ENCODE results near the gene CCDC124. TPM values are rescaled to one million over a fixed set of nuclear protein-coding genes. Genes with fewer than 3 reads are reported as not detected.

The CCDC124 gene
- polyA plus RNA-seq, 3 donors = 29.7 to 66.3 (median 29.7) TPM

- peaks cover 19 to 29% of the 10 kb centered on the region in 2 donors for H3K36me3 ChIP-seq (replicated peaks in 1 of 2; ENCODE audit: control insufficient read depth in 1 of 2, insufficient read depth in 2 of 2, low read length in 2 of 2)
Observed at GRCh38 chr19:17943274-17944221, 10.7 kb downstream of the CCDC124 start.

More at GRCh38 chr19:17943274-17944221, 10.7 kb downstream of the CCDC124 start:
- H3K27ac ChIP-seq (ENCODE audit: low read depth in 1 of 2, low read length in 2 of 2) = no peak overlapping the region
- no peak overlapping the region for H3K4me2 ChIP-seq (replicated peaks; ENCODE audit: extremely low read depth, low read length, poor library complexity, severe bottlenecking)
- H3K4me1 ChIP-seq (ENCODE audit: control insufficient read depth in 1 of 2, insufficient read depth in 2 of 2, low read length in 2 of 2) = peaks cover 9 to 15% of the 10 kb centered on the region in 2 donors
- peaks cover 18 to 50% of the 10 kb centered on the region in 2 donors for H3K36me3 Mint-ChIP-seq
- peaks cover 15% of the 10 kb centered on the region for H3K4me1 Mint-ChIP-seq
- no peak overlapping the region for H3K27ac Mint-ChIP-seq
- intact Hi-C loops (cut with micrococcal nuclease) = no loop called here
- H3K9ac ChIP-seq (ENCODE audit: insufficient read depth, low read length, poor library complexity, severe bottlenecking) = no peak overlapping the region
- H3K9me3 ChIP-seq (replicated peaks in 1 of 2; ENCODE audit: control insufficient read depth in 1 of 2, insufficient read depth in 1 of 2, low read length in 2 of 2) = no peaks in the 10 kb centered on the region
- WGBS (ENCODE audit: insufficient coverage) = 92% methylated on average over 44 of the region's 57 CpGs
- no peaks in the 10 kb centered on the region for H4K20me1 ChIP-seq (ENCODE audit: insufficient read depth, low read length)
- H3K4me3 Mint-ChIP-seq = no peak overlapping the region
- peaks cover 0 to under 1% of the 10 kb centered on the region in 2 donors for H3K27me3 ChIP-seq (ENCODE audit: control insufficient read depth in 2 of 2, insufficient read depth in 2 of 2, low read length in 2 of 2)
- no peaks in the 10 kb centered on the region for H3K79me2 ChIP-seq (ENCODE audit: insufficient read depth, low read length)
- no peak for DNase-seq
- no peaks in the 10 kb centered on the region for H3K9me3 Mint-ChIP-seq
- H3K27me3 Mint-ChIP-seq (ENCODE audit: low read depth in 3 of 3) = peaks cover 4 to 10% (median 5%) of the 10 kb centered on the region in 3 donors
- H2AFZ ChIP-seq (ENCODE audit: insufficient read depth, low read depth, low read length, poor library complexity, severe bottlenecking) = no peak overlapping the region
- H3K4me3 ChIP-seq (replicated peaks in 1 of 3; ENCODE audit: low read depth in 2 of 3, low read length in 3 of 3) = no peak overlapping the region
- TF ChIP-seq CTCF (IDR thresholded peaks at IDR 0.05) = no peak

Measured in CD14-positive monocyte (primary cell).